HEK293 (cell line): Measurements from ENCODE around the gene CLCN1.

Experiments used
- CTCF ChIP-seq: fragments of 450-650 bp; formaldehyde crosslinking; IDR thresholded peaks from 2 replicates; pipeline ENCODE4 v1.5.1; 2016; ENCODE audit warnings: missing biosample characterization, missing genetic modification characterization
- SP7 ChIP-seq: fragments of 450-650 bp; formaldehyde crosslinking; IDR thresholded peaks from 2 replicates; pipeline ENCODE4 v1.5.1; 2016; ENCODE audit warnings: missing biosample characterization, missing genetic modification characterization
- ZBTB7A ChIP-seq: fragments of 450-650 bp; formaldehyde crosslinking; IDR thresholded peaks from 2 replicates; pipeline ENCODE4 v1.5.1; 2016; ENCODE audit warnings: low read depth, missing biosample characterization, missing genetic modification characterization
- ZNF311 ChIP-seq: fragments of 450-650 bp; formaldehyde crosslinking; IDR thresholded peaks from 2 replicates; pipeline ENCODE4 v1.5.1; 2017; ENCODE audit warnings: missing biosample characterization, missing genetic modification characterization, borderline replicate concordance
- ZNF398 ChIP-seq: fragments of 450-650 bp; formaldehyde crosslinking; IDR thresholded peaks from 2 replicates; pipeline ENCODE4 v1.5.1; 2017; ENCODE audit warnings: missing biosample characterization, missing genetic modification characterization
- TF ChIP-seq, protein P1 (sequence below): fragments of 450-650 bp; formaldehyde crosslinking; IDR thresholded peaks from 2 replicates; pipeline ENCODE4 v1.5.1; 2016; ENCODE audit warnings: missing biosample characterization, missing genetic modification characterization

DNA sequence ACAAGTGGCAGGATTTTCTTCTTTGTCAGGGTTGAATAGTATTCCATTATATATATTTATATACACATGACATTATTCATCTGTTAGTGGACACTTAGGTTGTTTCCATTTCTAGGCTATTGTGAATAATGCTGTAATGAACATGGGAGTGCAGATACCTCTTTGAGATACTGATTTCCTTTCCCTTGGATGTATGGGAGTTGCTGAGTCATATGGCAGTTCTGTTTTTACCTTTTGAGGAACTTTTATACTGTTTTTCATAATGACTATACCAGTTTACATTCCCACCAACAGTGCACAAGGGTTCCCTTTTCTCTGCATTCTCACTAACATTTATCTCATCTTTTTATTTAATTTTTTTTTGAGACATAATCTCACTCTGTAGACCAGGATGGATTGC, 1.8 kb upstream of the CLCN1 start:
- TF ChIP-seq CTCF (no peak), ZBTB7A (tag by site-specific recombination) (no peak), SP7 (tag by site-specific recombination) (no peak), ZNF311 (no peak), ZNF398 (no peak)
- TF ChIP-seq, protein P1, sequence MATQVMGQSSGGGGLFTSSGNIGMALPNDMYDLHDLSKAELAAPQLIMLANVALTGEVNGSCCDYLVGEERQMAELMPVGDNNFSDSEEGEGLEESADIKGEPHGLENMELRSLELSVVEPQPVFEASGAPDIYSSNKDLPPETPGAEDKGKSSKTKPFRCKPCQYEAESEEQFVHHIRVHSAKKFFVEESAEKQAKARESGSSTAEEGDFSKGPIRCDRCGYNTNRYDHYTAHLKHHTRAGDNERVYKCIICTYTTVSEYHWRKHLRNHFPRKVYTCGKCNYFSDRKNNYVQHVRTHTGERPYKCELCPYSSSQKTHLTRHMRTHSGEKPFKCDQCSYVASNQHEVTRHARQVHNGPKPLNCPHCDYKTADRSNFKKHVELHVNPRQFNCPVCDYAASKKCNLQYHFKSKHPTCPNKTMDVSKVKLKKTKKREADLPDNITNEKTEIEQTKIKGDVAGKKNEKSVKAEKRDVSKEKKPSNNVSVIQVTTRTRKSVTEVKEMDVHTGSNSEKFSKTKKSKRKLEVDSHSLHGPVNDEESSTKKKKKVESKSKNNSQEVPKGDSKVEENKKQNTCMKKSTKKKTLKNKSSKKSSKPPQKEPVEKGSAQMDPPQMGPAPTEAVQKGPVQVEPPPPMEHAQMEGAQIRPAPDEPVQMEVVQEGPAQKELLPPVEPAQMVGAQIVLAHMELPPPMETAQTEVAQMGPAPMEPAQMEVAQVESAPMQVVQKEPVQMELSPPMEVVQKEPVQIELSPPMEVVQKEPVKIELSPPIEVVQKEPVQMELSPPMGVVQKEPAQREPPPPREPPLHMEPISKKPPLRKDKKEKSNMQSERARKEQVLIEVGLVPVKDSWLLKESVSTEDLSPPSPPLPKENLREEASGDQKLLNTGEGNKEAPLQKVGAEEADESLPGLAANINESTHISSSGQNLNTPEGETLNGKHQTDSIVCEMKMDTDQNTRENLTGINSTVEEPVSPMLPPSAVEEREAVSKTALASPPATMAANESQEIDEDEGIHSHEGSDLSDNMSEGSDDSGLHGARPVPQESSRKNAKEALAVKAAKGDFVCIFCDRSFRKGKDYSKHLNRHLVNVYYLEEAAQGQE: no peak
